Choroid plexus epithelial cell (primary cell): ENCODE measurements around the gene MYH10.

Experiments
- DNase-seq: peaks from one replicate; pipeline ENCODE4 v3.0.0-alpha.2; 2010; ENCODE audit warnings: low read depth
- H3K4me3 ChIP-seq: 2 replicates; pipeline ENCODE4 v1.5.1; 2011; ENCODE audit warnings: low read depth, mild to moderate bottlenecking, control low read depth, low read length, moderate library complexity
- CTCF ChIP-seq: conservative IDR thresholded peaks from 2 replicates; pipeline ENCODE4 v1.5.1; 2011; ENCODE audit warnings: low read depth, mild to moderate bottlenecking, control low read depth, inconsistent platforms, low read length, moderate library complexity

MYH10 gene

GRCh38 chr17:8487130-8487645 lies 143.3 kb downstream of the MYH10 start:
- no peak for DNase-seq
- H3K4me3 ChIP-seq = no peak overlapping the region
- no peak for TF ChIP-seq CTCF

GRCh38 chr17:8485491-8485890 lies 145.0 kb downstream of the MYH10 start:
- TF ChIP-seq CTCF = no peak
- DNase-seq = no peak
- no peak overlapping the region for H3K4me3 ChIP-seq

GRCh38 chr17:8484465-8484864 lies 146.1 kb downstream of the MYH10 start:
- DNase-seq = no peak
- TF ChIP-seq CTCF = no peak

GRCh38 chr17:8482546-8482945 lies 148.0 kb downstream of the MYH10 start:
- no peak overlapping the region for H3K4me3 ChIP-seq
- no peak for DNase-seq
- TF ChIP-seq CTCF = no peak

More at GRCh38 chr17:8484465-8484864, 146.1 kb downstream of the MYH10 start:
- no peak overlapping the region for H3K4me3 ChIP-seq

GRCh38 chr17:8481703-8482102 lies 148.8 kb downstream of the MYH10 start:
- no peak overlapping the region for H3K4me3 ChIP-seq
- DNase-seq = no peak
- TF ChIP-seq CTCF = no peak

- TF ChIP-seq CTCF = no peak
- H3K4me3 ChIP-seq = no peak overlapping the region
- DNase-seq = no peak
Observed at GRCh38 chr17:8481089-8481488, 149.4 kb downstream of the MYH10 start.
